ENCODE results near the gene FMNL2.

- no peak for TF ChIP-seq POLR2A (IDR thresholded peaks at IDR 0.05; ENCODE audit: low read length)
- no peak for TF ChIP-seq GATA1 (IDR thresholded peaks at IDR 0.05; ENCODE audit: low read depth, low read length)
Measured at GRCh38 chr2:152385650-152386049, 50.7 kb downstream of the FMNL2 start.

Measured in erythroblast (primary cell).